B cell (primary cell): Measurements from ENCODE around the gene PRKX. TPM values are rescaled to one million over a fixed set of nuclear protein-coding genes. Genes with fewer than 3 reads are reported as not detected.
A peak's percentile ranks its signal among the peaks of the same experiment; 100 is the strongest.
"Not testable (repeated sequence)": the region's sequence is repeated elsewhere in the genome, so short reads cannot be mapped to it uniquely, and the experiment has no call there.

Experiments
- ATAC-seq: fragments of 200-7000 bp; cut with Tn5 transposase; one replicate; pipeline ENCODE4 v1.10.0; 2021; ENCODE audit warnings: low read depth, mild to moderate bottlenecking, moderate number of reproducible peaks, moderate library complexity
- CTCF ChIA-PET: fragments of 350-600 bp; sonication (Branson Sonifier 250); formaldehyde crosslinking; loops from one replicate; lab custom pipeline; 2021; ENCODE audit warnings: antibody characterized with exemption, inconsistent platforms; lab: Charles Lee
- POLR2A ChIA-PET: fragments of 350-600 bp; sonication (Branson Sonifier 250); formaldehyde crosslinking; loops from one replicate; lab custom pipeline; 2021; ENCODE audit warnings: antibody characterized with exemption; lab: Charles Lee
- DNase-seq: peaks from one replicate; pipeline ENCODE4 v3.0.0; 2013
- H2AFZ ChIP-seq: 2 replicates; pipeline ENCODE4 v1.6.1; 2012; ENCODE audit warnings: mild to moderate bottlenecking, low read depth, low read length; ENCODE audit not compliant: insufficient read depth, poor library complexity, severe bottlenecking
- H3K27ac ChIP-seq, 2 donors: 1 replicate in 1 of 2; 2 replicates in 1 of 2; pipeline ENCODE4 v1.5.1; 2012 to 2013; ENCODE audit warnings: low read length in 2 of 2, mild to moderate bottlenecking in 2 of 2, moderate library complexity in 1 of 2
- H3K27me3 ChIP-seq, 4 experiments: fragments of 200-600 bp in 1 of 4; sonication (generic) in 1 of 4; replicated peaks in 1 of 4; 1 replicate in 2 of 4; 2 replicates in 2 of 4; pipeline versions ENCODE4 v1.6.1 to v1.7.0; 2013 to 2016; ENCODE audit warnings: low read length in 3 of 4, mild to moderate bottlenecking in 2 of 4, mixed read lengths in 1 of 4, moderate library complexity in 1 of 4; ENCODE audit not compliant: insufficient read depth in 4 of 4, control insufficient read depth in 3 of 4; ENCODE audit errors: control extremely low read depth in 1 of 4
- H3K36me3 ChIP-seq, 2 experiments: replicated peaks in 1 of 2; 1 replicate in 1 of 2; 2 replicates in 1 of 2; pipeline versions ENCODE4 v1.6.1 to v1.7.1; 2013; ENCODE audit warnings: low read length in 1 of 2; ENCODE audit not compliant: insufficient read depth in 2 of 2, control insufficient read depth in 1 of 2; ENCODE audit errors: control extremely low read depth in 1 of 2, extremely low read depth in 1 of 2
- H3K4me1 ChIP-seq, 2 donors: fragments of 200-600 bp in 1 of 2; sonication (generic) in 1 of 2; 1 replicate in 1 of 2; 2 replicates in 1 of 2; pipeline versions ENCODE4 v1.5.1 to v1.6.1; 2013 to 2017; ENCODE audit warnings: low read length in 2 of 2; ENCODE audit not compliant: control insufficient read depth in 2 of 2, insufficient read depth in 2 of 2
- H3K4me2 ChIP-seq: replicated peaks from 2 replicates; pipeline ENCODE3; 2012; ENCODE audit warnings: mild to moderate bottlenecking, low read depth, low read length; ENCODE audit not compliant: poor library complexity, severe bottlenecking
- H3K4me3 ChIP-seq, 5 experiments: fragments of 200-600 bp in 1 of 5; sonication (generic) in 1 of 5; 1 replicate in 3 of 5; 2 replicates in 2 of 5; pipeline versions ENCODE4 v1.5.1 to v1.7.0; 2011 to 2016; ENCODE audit warnings: low read length in 4 of 5, mild to moderate bottlenecking in 4 of 5, low read depth in 2 of 5, control low read depth in 1 of 5, moderate library complexity in 1 of 5; ENCODE audit not compliant: insufficient read depth in 1 of 5; ENCODE audit errors: control extremely low read depth in 1 of 5, extremely low read depth in 1 of 5
- H3K79me2 ChIP-seq: fragments of 200-600 bp; sonication (generic); one replicate; pipeline ENCODE4 v1.6.0; 2016; ENCODE audit warnings: low read length; ENCODE audit not compliant: control insufficient read depth, insufficient read depth
- H3K9ac ChIP-seq: fragments of 200-600 bp; sonication (generic); 2 replicates; pipeline ENCODE4 v1.6.1; 2017; ENCODE audit warnings: mild to moderate bottlenecking, low read length, moderate library complexity
- H3K9me3 ChIP-seq, 3 donors: one replicate each; pipeline versions ENCODE4 v1.6.1 to v1.7.1; 2013; ENCODE audit warnings: low read length in 2 of 3; ENCODE audit not compliant: control insufficient read depth in 2 of 3, insufficient read depth in 1 of 3; ENCODE audit errors: control extremely low read depth in 1 of 3
- H4K20me1 ChIP-seq: 2 replicates; pipeline ENCODE4 v1.6.0; 2012; ENCODE audit warnings: mild to moderate bottlenecking, low read length; ENCODE audit not compliant: insufficient read depth, control insufficient read depth, poor library complexity, severe bottlenecking
- H3K27ac Mint-ChIP-seq: one replicate; pipeline ENCODE4 v1.8.0; 2021; ENCODE audit warnings: mixed read lengths
- H3K27me3 Mint-ChIP-seq: one replicate; pipeline ENCODE4 v1.8.0; 2021; ENCODE audit warnings: mixed read lengths
- H3K4me1 Mint-ChIP-seq: one replicate; pipeline ENCODE4 v1.8.0; 2021; ENCODE audit warnings: mixed read lengths
- H3K4me3 Mint-ChIP-seq: one replicate; pipeline ENCODE4 v1.8.0; 2021; ENCODE audit warnings: mixed read lengths
- H3K9me3 Mint-ChIP-seq: one replicate; pipeline ENCODE4 v1.8.0; 2022; ENCODE audit warnings: mixed read lengths; ENCODE audit not compliant: insufficient read depth
- EZH2 ChIP-seq: IDR thresholded peaks from 2 replicates; pipeline ENCODE4 v1.6.1; 2012; ENCODE audit warnings: borderline replicate concordance, low read depth, mild to moderate bottlenecking, moderate library complexity, low read length; ENCODE audit not compliant: insufficient read depth, poor library complexity, severe bottlenecking
- WGBS: methylation state at CpG from one replicate; pipeline ENCODE4 v1.1.5; 2013; ENCODE audit warnings: missing lambda C conversion rate; ENCODE audit not compliant: insufficient coverage; 5-methylcytosine and 5-hydroxymethylcytosine counted together
- intact Hi-C: fragments of 100-400 bp; cut with micrococcal nuclease; formaldehyde crosslinking; loops from one replicate; pipeline ENCODE4 v1.10.0; 2022
- polyA plus RNA-seq: library from polyadenylated mRNA; depleted of rRNA; stranded (reverse); fragments of >200 nt; gene quantifications from 2 replicates; pipeline ENCODE4 v1.2.3, GENCODE V29; 2012
- total RNA-seq, 2 donors: library from RNA; stranded (reverse); fragments of 120-200 nt in 1 of 2; gene quantifications; 1 replicate in 1 of 2; 2 replicates in 1 of 2; pipeline versions ENCODE4 v1.2.3 to v1.2.4, GENCODE V29; 2013 to 2022
- TF ChIP-seq, protein P1 (sequence below): fragments of 200-600 bp; IDR thresholded peaks from one replicate; pipeline ENCODE4 v1.8.0; 2022; ENCODE audit warnings: antibody characterized with exemption, mild to moderate bottlenecking

PRKX gene
- total and polyA plus RNA-seq, 2 donors (not counting 1 experiment from before 2014, with no cell fraction given) = 26.2 to 52.5 TPM

DNA sequence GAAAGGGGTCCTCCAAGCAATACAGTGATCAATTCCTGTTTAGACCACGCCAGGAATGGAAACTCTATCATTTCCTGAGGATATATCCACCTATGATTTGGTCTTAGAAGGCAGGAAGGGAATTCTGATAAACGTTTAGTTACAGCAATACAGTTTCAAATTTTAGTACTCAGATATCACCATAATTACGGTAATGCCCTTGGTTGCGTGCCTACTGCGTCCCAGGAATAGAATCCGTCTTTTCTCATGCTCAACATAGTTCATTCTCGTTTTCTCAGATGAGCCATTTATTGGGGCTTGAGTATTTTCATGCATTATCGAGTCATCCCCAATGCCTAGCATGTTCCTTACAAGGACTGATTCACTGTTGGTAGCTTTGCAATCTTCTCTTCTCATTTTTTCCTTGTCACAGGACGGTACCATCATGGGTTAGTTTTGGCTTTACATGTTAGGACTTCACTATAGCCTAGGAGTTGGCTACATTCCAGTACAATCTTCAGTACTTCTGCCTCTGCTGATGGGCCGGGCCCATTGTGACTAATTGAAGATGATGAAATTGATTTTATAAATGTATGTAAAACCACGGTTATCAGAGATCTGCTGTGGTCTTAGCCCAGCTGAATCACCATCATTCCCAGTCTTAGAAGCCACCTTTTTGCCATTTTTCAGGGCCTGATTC is 4.4 kb upstream of the PRKX start:
- ChIA-PET POLR2A (interaction anchor here (0.6 kb wide), 1 partner anchor 19 kb away, joined by 8 read pairs; no protein-coding TSS in a partner anchor), CTCF (no interaction called here)
- ATAC-seq (no peak), DNase-seq (no peak)
- H3K27ac ChIP-seq = no peak overlapping the region
- TF ChIP-seq EZH2 = no peak
- H3K4me2 ChIP-seq = no peak overlapping the region
- no peaks in the 10 kb centered on the region for H4K20me1 ChIP-seq
- H3K36me3 ChIP-seq = no peaks in the 10 kb centered on the region
- H3K9ac ChIP-seq = no peak overlapping the region
- no peak overlapping the region for H2AFZ ChIP-seq
- H3K27me3 ChIP-seq = no peaks in the 10 kb centered on the region
- no peak overlapping the region for H3K27ac Mint-ChIP-seq
- no peaks in the 10 kb centered on the region for H3K9me3 Mint-ChIP-seq
- intact Hi-C loops = no loop called here
- whole genome bisulfite sequencing = 100% methylated on average over 1 of the region's 11 CpGs
- peaks cover 5% of the 10 kb centered on the region for H3K79me2 ChIP-seq
- H3K9me3 ChIP-seq = no peaks in the 10 kb centered on the region
- H3K4me3 ChIP-seq = no peak overlapping the region
- H3K4me3 Mint-ChIP-seq = no peak overlapping the region
- no peaks in the 10 kb centered on the region for H3K4me1 Mint-ChIP-seq
- no peaks in the 10 kb centered on the region for H3K27me3 Mint-ChIP-seq
- peaks cover 0 to 5% of the 10 kb centered on the region in 2 donors for H3K4me1 ChIP-seq

DNA sequence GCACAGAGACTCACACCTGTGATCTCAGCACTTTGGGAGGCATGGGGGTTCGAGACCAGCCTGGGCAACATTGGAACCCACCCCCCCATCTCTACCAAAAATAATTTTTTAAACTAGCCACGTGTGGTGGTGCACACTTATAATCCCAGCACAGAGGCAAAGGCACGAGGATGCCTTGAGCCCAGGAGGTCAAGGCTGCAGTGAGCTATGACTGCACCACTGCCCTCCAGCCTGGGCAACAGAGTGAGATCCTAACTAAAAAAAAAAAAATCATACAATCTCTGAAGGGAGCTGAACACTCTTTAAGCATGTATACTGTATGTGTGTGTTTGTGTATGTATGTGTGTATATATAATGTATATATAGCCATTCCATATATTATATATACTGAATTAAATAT is 2.5 kb upstream of the PRKX start:
- Mint-ChIP-seq H3K27me3 (no peaks in the 10 kb centered on the region), H3K27ac (no peak overlapping the region), H3K4me1 (peaks cover 8% of the 10 kb centered on the region), H3K4me3 (no peak overlapping the region), H3K9me3 (no peaks in the 10 kb centered on the region)
- Histone ChIP-seq H3K9me3 (no peaks in the 10 kb centered on the region), H3K4me1 (peaks cover 11 to 17% of the 10 kb centered on the region in 2 donors), H2AFZ (no peak overlapping the region), H3K36me3 (no peaks in the 10 kb centered on the region), H4K20me1 (peaks cover 5% of the 10 kb centered on the region), H3K27ac (no peak overlapping the region), H3K79me2 (peaks cover 24% of the 10 kb centered on the region), H3K9ac (no peak overlapping the region), H3K27me3 (no peaks in the 10 kb centered on the region), H3K4me3 (no peak overlapping the region), H3K4me2 (no peak overlapping the region)
- DNase-seq = no peak
- ChIA-PET CTCF (no interaction called here), POLR2A (no interaction called here)
- WGBS = 60% methylated on average over 1 of the region's 3 CpGs
- no peak for ATAC-seq
- intact Hi-C loops = no loop called here
- TF ChIP-seq, protein P1, sequence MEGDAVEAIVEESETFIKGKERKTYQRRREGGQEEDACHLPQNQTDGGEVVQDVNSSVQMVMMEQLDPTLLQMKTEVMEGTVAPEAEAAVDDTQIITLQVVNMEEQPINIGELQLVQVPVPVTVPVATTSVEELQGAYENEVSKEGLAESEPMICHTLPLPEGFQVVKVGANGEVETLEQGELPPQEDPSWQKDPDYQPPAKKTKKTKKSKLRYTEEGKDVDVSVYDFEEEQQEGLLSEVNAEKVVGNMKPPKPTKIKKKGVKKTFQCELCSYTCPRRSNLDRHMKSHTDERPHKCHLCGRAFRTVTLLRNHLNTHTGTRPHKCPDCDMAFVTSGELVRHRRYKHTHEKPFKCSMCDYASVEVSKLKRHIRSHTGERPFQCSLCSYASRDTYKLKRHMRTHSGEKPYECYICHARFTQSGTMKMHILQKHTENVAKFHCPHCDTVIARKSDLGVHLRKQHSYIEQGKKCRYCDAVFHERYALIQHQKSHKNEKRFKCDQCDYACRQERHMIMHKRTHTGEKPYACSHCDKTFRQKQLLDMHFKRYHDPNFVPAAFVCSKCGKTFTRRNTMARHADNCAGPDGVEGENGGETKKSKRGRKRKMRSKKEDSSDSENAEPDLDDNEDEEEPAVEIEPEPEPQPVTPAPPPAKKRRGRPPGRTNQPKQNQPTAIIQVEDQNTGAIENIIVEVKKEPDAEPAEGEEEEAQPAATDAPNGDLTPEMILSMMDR = no peak
- TF ChIP-seq EZH2 = no peak

DNA sequence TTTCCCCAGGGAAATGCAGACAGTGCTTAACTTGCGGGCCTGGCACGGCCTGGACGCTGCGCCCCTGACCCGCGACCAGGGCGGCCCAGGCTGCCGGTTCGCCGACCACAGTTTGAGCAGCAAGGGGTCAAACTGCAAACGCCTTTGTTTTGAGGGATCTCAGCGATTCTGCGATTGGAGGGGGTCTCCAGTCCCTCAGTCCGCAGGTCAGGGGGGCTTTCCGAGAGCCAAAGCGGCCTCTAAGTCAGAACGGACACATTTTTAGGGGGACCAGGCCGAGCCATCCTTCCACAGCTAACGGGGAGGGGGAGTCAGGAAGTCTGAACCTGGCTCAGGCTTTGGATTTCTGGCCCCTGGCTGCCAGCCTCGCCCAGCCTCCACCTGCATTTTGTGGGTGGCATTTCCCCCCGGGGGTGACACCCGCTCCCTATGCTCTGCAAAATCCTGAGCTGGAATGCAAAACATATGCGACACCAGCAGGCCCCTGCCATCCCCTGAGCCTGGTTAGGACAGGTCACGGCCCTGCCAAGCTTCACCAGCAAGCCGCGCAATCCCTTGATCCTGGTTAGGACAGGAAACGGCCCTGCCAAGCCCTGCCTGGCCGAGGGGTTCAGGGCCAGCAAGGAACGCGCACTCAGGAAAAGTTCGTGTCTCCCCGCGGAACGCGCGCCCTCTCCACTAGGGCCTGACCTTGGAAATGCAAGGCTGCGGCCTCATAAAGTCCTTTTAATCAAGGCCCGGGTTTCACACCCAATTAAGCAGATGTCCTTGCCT is 1.4 kb upstream of the PRKX start:
- H3K4me3 ChIP-seq, ATAC-seq, POLR2A ChIA-PET, H3K27me3 ChIP-seq, H3K27me3 Mint-ChIP-seq, H3K9me3 ChIP-seq, H4K20me1 ChIP-seq, H3K27ac Mint-ChIP-seq, H3K9ac ChIP-seq, CTCF ChIA-PET, H3K27ac ChIP-seq, DNase-seq, H3K36me3 ChIP-seq, H3K4me1 Mint-ChIP-seq, H3K9me3 Mint-ChIP-seq: not testable (repeated sequence)
- Histone ChIP-seq H3K79me2 (peaks cover 35% of the 10 kb centered on the region), H3K4me2 (peak overlapping the region; percentile 90), H3K4me1 (peaks cover 15 to 21% of the 10 kb centered on the region in 2 donors), H2AFZ (peak overlapping the region; percentile 87)
- 86% methylated on average over 9 of the region's 38 CpGs for WGBS
- H3K4me3 Mint-ChIP-seq = peak overlapping the region; percentile 30
- intact Hi-C loops = loop anchor here (5.0 kb wide), 2 partner anchors 53 to 788 kb away; partner anchors contain the start of gene ARSD
